SH-SY5Y (cell line): ENCODE results near the gene ARHGEF28.

Source experiments
- GATA2 ChIP-seq: IDR thresholded peaks from 2 replicates; pipeline ENCODE4 v1.6.1; 2011; ENCODE audit warnings: mild to moderate bottlenecking, low read depth, low read length
- GATA3 ChIP-seq: IDR thresholded peaks from 2 replicates; pipeline ENCODE4 v1.6.1; 2011; ENCODE audit warnings: low read depth, mild to moderate bottlenecking, low read length, moderate library complexity

- TF ChIP-seq GATA3 (no peak), GATA2 (no peak)
Observed at GRCh38 chr5:73942783-73943182, 316.8 kb downstream of the ARHGEF28 start.
